ENCODE results near the gene EPM2AIP1. TPM values are rescaled to one million over a fixed set of nuclear protein-coding genes. Genes with fewer than 3 reads are reported as not detected.
"Not testable (repeated sequence)": the region's sequence is repeated elsewhere in the genome, so short reads cannot be mapped to it uniquely, and the experiment has no call there.

Gene EPM2AIP1
- polyA plus RNA-seq, 12 donors: 24.4 to 44.4 (median 34.8) TPM; not detected in 1

- no peak for DNase-seq
Observed at GRCh38 chr3:37015642-37016041, 22.7 kb upstream of the EPM2AIP1 start.

GRCh38 chr3:37014620-37015019 lies 21.7 kb upstream of the EPM2AIP1 start:
- DNase-seq: no peak

DNA sequence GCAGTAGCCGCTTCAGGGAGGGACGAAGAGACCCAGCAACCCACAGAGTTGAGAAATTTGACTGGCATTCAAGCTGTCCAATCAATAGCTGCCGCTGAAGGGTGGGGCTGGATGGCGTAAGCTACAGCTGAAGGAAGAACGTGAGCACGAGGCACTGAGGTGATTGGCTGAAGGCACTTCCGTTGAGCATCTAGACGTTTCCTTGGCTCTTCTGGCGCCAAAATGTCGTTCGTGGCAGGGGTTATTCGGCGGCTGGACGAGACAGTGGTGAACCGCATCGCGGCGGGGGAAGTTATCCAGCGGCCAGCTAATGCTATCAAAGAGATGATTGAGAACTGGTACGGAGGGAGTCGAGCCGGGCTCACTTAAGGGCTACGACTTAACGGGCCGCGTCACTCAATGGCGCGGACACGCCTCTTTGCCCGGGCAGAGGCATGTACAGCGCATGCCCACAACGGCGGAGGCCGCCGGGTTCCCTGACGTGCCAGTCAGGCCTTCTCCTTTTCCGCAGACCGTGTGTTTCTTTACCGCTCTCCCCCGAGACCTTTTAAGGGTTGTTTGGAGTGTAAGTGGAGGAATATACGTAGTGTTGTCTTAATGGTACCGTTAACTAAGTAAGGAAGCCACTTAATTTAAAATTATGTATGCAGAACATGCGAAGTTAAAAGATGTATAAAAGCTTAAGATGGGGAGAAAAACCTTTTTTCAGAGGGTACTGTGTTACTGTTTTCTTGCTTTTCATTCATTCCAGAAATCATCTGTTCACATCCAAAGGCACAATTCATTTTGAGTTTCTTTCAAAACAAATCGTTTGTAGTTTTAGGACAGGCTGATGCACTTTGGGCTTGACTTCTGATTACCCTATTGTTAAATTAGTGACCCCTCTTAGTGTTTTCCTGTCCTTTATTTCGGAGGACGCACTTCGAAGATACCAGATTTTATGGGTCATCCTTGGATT lies 674 bp upstream of the EPM2AIP1 start, which contains the start of gene MLH1:
TSS of gene MLH1 (plus strand) at position 193 of the 958 bp plus-strand sequence. CDS start at position 223, 30 bp downstream.
- DNase-seq: peak; percentile 100

DNA sequence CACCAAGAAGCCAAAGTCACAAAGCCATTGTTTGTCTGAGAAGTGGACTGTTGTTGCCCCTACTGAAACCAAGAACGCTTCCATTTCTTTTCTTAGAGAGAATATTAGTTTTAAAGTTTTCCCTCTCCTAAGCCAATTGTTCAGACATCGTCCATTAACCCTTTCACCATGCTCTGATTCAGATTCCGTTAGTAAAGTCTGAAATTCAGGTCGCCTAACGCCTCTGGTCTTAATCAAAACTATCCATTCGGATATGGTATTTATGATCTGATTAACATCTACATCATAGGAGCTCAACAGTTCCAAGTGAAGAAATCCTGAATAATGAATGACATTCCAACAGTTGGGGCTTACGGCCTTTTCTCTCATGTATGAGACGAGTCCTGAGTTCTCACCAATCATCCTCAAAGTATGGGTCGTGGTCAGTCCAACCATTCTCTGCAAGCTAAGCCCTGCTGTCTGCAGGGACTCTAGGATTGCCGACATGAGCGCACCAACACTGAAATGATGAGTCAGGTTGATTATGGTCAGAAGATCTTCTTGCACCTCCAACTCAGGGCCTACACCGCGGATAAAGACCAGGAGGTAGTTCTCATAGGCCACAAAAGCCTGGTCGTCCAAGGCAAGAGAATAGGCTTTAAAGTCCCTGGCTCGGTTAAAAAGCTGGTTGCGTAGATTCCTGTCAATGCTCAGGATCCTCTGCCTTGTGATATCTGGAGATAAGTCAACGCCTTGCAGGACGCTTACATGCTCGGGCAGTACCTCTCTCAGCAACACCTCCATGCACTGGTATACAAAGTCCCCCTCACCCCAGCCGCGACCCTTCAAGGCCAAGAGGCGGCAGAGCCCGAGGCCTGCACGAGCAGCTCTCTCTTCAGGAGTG lies 767 bp downstream of the EPM2AIP1 start:
- no peak for DNase-seq

- DNase-seq: no peak
Observed at GRCh38 chr3:36991147-36991546, 1.8 kb downstream of the EPM2AIP1 start.

- DNase-seq: no peak
Observed at GRCh38 chr3:36989568-36989967, 3.4 kb downstream of the EPM2AIP1 start.

GRCh38 chr3:36989005-36989404 lies 3.9 kb downstream of the EPM2AIP1 start:
- no peak for DNase-seq

- no peak for DNase-seq
Observed at GRCh38 chr3:36988356-36988755, 4.6 kb downstream of the EPM2AIP1 start.

- DNase-seq: no peak
Observed at GRCh38 chr3:36981006-36981405, 11.9 kb downstream of the EPM2AIP1 start.

DNA sequence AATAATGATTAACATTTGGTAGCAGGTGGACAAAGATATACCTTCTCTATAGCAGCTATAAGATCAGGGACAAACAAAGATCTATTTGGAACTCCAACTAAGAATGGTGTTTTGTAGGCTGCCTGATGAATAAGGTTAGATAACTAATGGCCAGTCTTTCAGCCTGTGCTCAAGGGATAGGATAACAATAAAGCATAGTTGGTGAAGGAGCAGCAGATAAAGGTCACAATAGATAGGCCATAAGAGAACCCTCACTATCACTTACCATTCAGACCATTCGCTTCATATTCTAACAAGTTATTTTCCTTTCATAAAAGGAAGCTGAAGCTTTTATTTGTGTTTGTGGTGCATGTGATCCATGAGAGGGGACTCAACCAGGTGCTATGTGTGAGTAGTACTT lies 19.8 kb downstream of the EPM2AIP1 start:
- no peak for DNase-seq

GRCh38 chr3:36972163-36972562 lies 20.8 kb downstream of the EPM2AIP1 start:
- no peak for DNase-seq

- no peak for DNase-seq
Observed at GRCh38 chr3:36969540-36970432, 23.1 kb downstream of the EPM2AIP1 start.

- no peak for DNase-seq
Observed at GRCh38 chr3:36969085-36969484, 23.8 kb downstream of the EPM2AIP1 start.

- DNase-seq: no peak
Observed at GRCh38 chr3:36965440-36965839, 27.5 kb downstream of the EPM2AIP1 start.

DNA sequence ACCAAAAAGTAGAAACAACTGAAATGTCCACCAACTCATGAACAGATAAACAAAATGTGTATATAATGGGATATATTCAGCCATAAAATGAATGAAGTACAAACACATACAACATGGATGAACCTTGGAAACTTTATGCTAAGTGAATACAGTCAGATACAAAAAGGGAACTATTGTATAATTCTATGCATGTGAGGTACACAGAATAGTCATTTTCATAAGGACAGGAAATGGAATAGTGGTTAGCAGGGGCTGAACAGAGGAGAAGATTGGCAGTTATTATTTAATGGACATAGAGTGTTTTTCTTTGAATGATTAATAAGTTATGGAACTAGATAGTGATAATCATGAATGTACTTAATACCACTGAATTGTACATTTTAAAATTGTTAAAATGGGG lies 28.1 kb downstream of the EPM2AIP1 start:
- no peak for DNase-seq

GRCh38 chr3:36964331-36964730 lies 28.6 kb downstream of the EPM2AIP1 start:
- DNase-seq: no peak

- DNase-seq: not testable (repeated sequence)
Observed at GRCh38 chr3:36963008-36963407, 29.9 kb downstream of the EPM2AIP1 start.

GRCh38 chr3:36960502-36960901 lies 32.4 kb downstream of the EPM2AIP1 start:
- DNase-seq: no peak

DNA sequence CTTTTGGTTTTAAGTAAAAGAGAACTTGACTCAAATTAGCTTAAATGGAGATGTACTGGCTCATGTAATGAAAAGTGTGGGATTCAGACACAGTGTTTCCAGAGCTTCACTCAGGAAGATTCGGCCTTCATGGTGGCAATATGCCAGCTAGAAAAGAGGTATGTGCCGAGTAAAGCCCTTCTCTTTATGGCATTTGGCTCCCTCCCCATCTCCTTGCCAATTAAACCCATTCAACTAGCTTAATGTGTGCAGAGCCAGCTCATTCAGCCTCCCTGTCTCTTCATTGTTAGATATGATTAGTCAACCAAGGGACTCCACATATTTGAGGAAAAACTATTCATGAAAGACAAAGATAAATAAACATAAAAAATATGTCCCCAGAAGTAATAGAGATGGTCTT lies 33.1 kb downstream of the EPM2AIP1 start:
- no peak for DNase-seq

DNA sequence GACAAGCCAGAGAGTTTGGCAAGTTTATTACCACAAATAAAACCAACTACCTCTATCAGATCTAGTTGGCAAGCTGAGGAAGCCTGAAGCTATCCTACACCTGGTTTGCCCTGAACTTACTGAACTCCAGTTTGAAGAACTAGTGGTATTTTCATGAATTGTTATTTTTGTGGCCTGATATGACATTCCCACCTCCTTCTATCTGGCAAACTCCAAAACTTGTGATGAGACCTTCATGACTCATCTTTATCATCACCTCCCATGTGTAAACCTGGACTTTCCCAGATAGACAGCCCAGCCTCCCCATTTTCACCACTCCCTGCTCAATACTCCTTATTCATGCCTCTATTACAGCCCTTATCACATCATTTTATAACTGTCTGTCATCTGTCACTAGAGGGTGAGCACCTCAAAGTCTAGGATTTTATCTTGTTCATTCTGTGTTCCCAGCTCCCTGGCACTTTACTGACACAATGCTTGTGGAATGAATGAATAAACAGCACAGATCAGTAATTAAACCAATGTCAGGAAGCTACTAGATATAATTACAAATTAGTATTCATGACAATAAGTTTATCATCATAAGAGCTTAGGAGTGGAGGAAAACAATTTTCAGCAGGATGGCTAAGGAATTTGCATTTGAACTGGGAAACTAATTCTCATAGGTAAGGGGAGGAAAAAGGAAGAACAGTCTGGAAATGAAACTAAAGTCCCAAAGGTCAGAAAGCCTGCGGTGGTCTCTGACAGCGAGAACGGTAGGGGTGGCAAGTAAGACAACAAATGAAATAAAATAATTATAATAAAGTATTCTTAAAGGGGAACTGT lies 34.9 kb downstream of the EPM2AIP1 start:
- no peak for DNase-seq

Measured in muscle of arm (tissue), 12 donors.